Measurements from ENCODE around the gene ACTL7B.

Gene ACTL7B

GRCh38 chr9:108866001-108866420 lies 10.2 kb upstream of the ACTL7B start:
- TF ChIP-seq, protein P1, sequence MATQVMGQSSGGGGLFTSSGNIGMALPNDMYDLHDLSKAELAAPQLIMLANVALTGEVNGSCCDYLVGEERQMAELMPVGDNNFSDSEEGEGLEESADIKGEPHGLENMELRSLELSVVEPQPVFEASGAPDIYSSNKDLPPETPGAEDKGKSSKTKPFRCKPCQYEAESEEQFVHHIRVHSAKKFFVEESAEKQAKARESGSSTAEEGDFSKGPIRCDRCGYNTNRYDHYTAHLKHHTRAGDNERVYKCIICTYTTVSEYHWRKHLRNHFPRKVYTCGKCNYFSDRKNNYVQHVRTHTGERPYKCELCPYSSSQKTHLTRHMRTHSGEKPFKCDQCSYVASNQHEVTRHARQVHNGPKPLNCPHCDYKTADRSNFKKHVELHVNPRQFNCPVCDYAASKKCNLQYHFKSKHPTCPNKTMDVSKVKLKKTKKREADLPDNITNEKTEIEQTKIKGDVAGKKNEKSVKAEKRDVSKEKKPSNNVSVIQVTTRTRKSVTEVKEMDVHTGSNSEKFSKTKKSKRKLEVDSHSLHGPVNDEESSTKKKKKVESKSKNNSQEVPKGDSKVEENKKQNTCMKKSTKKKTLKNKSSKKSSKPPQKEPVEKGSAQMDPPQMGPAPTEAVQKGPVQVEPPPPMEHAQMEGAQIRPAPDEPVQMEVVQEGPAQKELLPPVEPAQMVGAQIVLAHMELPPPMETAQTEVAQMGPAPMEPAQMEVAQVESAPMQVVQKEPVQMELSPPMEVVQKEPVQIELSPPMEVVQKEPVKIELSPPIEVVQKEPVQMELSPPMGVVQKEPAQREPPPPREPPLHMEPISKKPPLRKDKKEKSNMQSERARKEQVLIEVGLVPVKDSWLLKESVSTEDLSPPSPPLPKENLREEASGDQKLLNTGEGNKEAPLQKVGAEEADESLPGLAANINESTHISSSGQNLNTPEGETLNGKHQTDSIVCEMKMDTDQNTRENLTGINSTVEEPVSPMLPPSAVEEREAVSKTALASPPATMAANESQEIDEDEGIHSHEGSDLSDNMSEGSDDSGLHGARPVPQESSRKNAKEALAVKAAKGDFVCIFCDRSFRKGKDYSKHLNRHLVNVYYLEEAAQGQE (IDR thresholded peaks at IDR 0.05; ENCODE audit: low read depth) = no peak
- TF ChIP-seq CREB1 (IDR thresholded peaks at IDR 0.05; ENCODE audit: low read depth) (no peak), USF1 (IDR thresholded peaks at IDR 0.05) (no peak), NFIC (IDR thresholded peaks at IDR 0.05) (no peak), CEBPB (IDR thresholded peaks at IDR 0.05) (no peak), TAF1 (IDR thresholded peaks at IDR 0.05; ENCODE audit: low read depth) (no peak), FOXM1 (IDR thresholded peaks at IDR 0.05; ENCODE audit: borderline replicate concordance, low read depth) (no peak), YY1 (IDR thresholded peaks at IDR 0.05; ENCODE audit: low read depth) (no peak), EP300 (IDR thresholded peaks at IDR 0.05; ENCODE audit: borderline replicate concordance) (no peak), TCF12 (IDR thresholded peaks at IDR 0.05; ENCODE audit: low read depth) (no peak)

GRCh38 chr9:108865037-108865436 lies 9.3 kb upstream of the ACTL7B start:
- TF ChIP-seq EP300 (IDR thresholded peaks at IDR 0.05; ENCODE audit: borderline replicate concordance) (no peak), EGR1 (IDR thresholded peaks at IDR 0.05) (no peak), TAF1 (IDR thresholded peaks at IDR 0.05; ENCODE audit: low read depth) (no peak), ZBTB7A (IDR thresholded peaks at IDR 0.05; ENCODE audit: low read depth) (no peak), MAX (IDR thresholded peaks at IDR 0.05) (no peak), TCF12 (IDR thresholded peaks at IDR 0.05; ENCODE audit: low read depth) (no peak), TEAD4 (IDR thresholded peaks at IDR 0.05) (no peak), FOXM1 (IDR thresholded peaks at IDR 0.05; ENCODE audit: borderline replicate concordance, low read depth) (no peak), USF1 (IDR thresholded peaks at IDR 0.05) (no peak), NFIC (IDR thresholded peaks at IDR 0.05) (no peak), CREB1 (IDR thresholded peaks at IDR 0.05; ENCODE audit: low read depth) (no peak), RAD21 (IDR thresholded peaks at IDR 0.05; ENCODE audit: low read depth) (no peak), CEBPB (IDR thresholded peaks at IDR 0.05) (no peak), YY1 (IDR thresholded peaks at IDR 0.05; ENCODE audit: low read depth) (no peak)
- TF ChIP-seq, protein P1 (IDR thresholded peaks at IDR 0.05; ENCODE audit: low read depth) = no peak

GRCh38 chr9:108864446-108864845 lies 8.7 kb upstream of the ACTL7B start:
- TF ChIP-seq YY1 (IDR thresholded peaks at IDR 0.05; ENCODE audit: low read depth) (no peak), TAF1 (IDR thresholded peaks at IDR 0.05; ENCODE audit: low read depth) (no peak), CREB1 (IDR thresholded peaks at IDR 0.05; ENCODE audit: low read depth) (no peak), NFIC (IDR thresholded peaks at IDR 0.05) (no peak), TEAD4 (IDR thresholded peaks at IDR 0.05) (no peak), EP300 (IDR thresholded peaks at IDR 0.05; ENCODE audit: borderline replicate concordance) (no peak), MAX (IDR thresholded peaks at IDR 0.05) (no peak), ZBTB7A (IDR thresholded peaks at IDR 0.05; ENCODE audit: low read depth) (no peak), EGR1 (IDR thresholded peaks at IDR 0.05) (no peak), FOXM1 (IDR thresholded peaks at IDR 0.05; ENCODE audit: borderline replicate concordance, low read depth) (no peak), TCF12 (IDR thresholded peaks at IDR 0.05; ENCODE audit: low read depth) (no peak)
- TF ChIP-seq, protein P1 (IDR thresholded peaks at IDR 0.05; ENCODE audit: low read depth) = no peak

- no peak for TF ChIP-seq MAX (IDR thresholded peaks at IDR 0.05)
- TF ChIP-seq YY1 (IDR thresholded peaks at IDR 0.05; ENCODE audit: low read depth) = no peak
- TF ChIP-seq ZBTB7A (IDR thresholded peaks at IDR 0.05; ENCODE audit: low read depth) = no peak
- TF ChIP-seq NFIC (IDR thresholded peaks at IDR 0.05) = no peak
These were observed 8.1 kb upstream of the ACTL7B start for GRCh38 chr9:108863891-108864290.
